SU-DHL-6 (cell line): ENCODE data around the gene PITPNB.
A peak's percentile ranks its signal among the peaks of the same experiment; 100 is the strongest.

Experiments used
- H2AFZ ChIP-seq: fragments of 200-600 bp; sonication (generic); 2 replicates; pipeline ENCODE4 v1.6.1; 2014; ENCODE audit warnings: low read depth, mild to moderate bottlenecking, moderate library complexity, mixed read lengths, antibody characterized with exemption, low read length; ENCODE audit not compliant: severe bottlenecking
- H3F3A ChIP-seq: fragments of 200-600 bp; shearing (Covaris generic); 2 replicates; pipeline ENCODE4 v1.6.0; 2016; ENCODE audit warnings: antibody characterized with exemption, mild to moderate bottlenecking; ENCODE audit not compliant: insufficient read depth
- H3K27ac ChIP-seq: fragments of 200-600 bp; sonication (generic); 2 replicates; pipeline ENCODE4 v1.5.1; 2016; ENCODE audit warnings: low read depth, mild to moderate bottlenecking, low read length, moderate library complexity, mixed read lengths
- H3K27me3 ChIP-seq: fragments of 200-600 bp; sonication (generic), shearing (Covaris generic); 2 replicates; pipeline ENCODE4 v1.6.0; 2014; ENCODE audit warnings: mild to moderate bottlenecking, low read length
- H3K36me3 ChIP-seq: fragments of 200-600 bp; sonication (generic); 2 replicates; pipeline ENCODE4 v1.6.1; 2014; ENCODE audit warnings: mild to moderate bottlenecking, low read length, mixed read lengths
- H3K4me2 ChIP-seq: fragments of 300-600, 200-600 bp; shearing (Covaris generic), sonication (generic); 2 replicates; pipeline ENCODE4 v1.6.0; 2014; ENCODE audit warnings: low read length, low read depth, mild to moderate bottlenecking; ENCODE audit not compliant: poor library complexity, severe bottlenecking
- H3K4me3 ChIP-seq: fragments of 200-600 bp; sonication (generic); 2 replicates; pipeline ENCODE4 v1.5.1; 2014; ENCODE audit warnings: antibody characterized with exemption, low read length, mild to moderate bottlenecking, mixed read lengths; ENCODE audit not compliant: insufficient read depth, poor library complexity, severe bottlenecking
- H3K79me2 ChIP-seq: fragments of 200-600 bp; sonication (generic); 2 replicates; pipeline ENCODE4 v1.6.1; 2014; ENCODE audit warnings: mild to moderate bottlenecking, low read length, moderate library complexity; ENCODE audit not compliant: insufficient read depth
- H3K9ac ChIP-seq: fragments of 200-600 bp; sonication (generic); 2 replicates; pipeline ENCODE4 v1.7.0; 2014; ENCODE audit warnings: mild to moderate bottlenecking, low read length
- H3K9me2 ChIP-seq: fragments of 200-600 bp; sonication (generic); replicated peaks from 2 replicates; pipeline ENCODE4 v1.6.1; 2014; ENCODE audit warnings: low read length; ENCODE audit not compliant: insufficient read depth
- H3K9me3 ChIP-seq: fragments of 200-600 bp; sonication (generic); 2 replicates; pipeline ENCODE4 v1.6.1; 2014; ENCODE audit warnings: low read length, mixed read lengths; ENCODE audit not compliant: insufficient read depth
- H4K20me1 ChIP-seq: fragments of 200-600 bp; sonication (generic); 2 replicates; pipeline ENCODE4 v1.6.1; 2014; ENCODE audit warnings: low read depth, mild to moderate bottlenecking, antibody characterized with exemption, low read length, moderate library complexity, mixed read lengths
- EZH2phosphoT487 ChIP-seq: fragments of 200-600 bp; sonication (generic), shearing (Covaris generic); conservative IDR thresholded peaks from 2 replicates; pipeline ENCODE4 v1.6.1; 2018; ENCODE audit warnings: mild to moderate bottlenecking, antibody characterized with exemption, low read length, moderate library complexity, mixed read lengths
- TF ChIP-seq, protein P1 (sequence below): fragments of 200-600 bp; sonication (generic); IDR thresholded peaks from one replicate; pipeline ENCODE4 v1.5.1; 2017; ENCODE audit warnings: antibody characterized with exemption, mild to moderate bottlenecking, low read length, moderate library complexity; ENCODE audit not compliant: insufficient read depth, poor library complexity, severe bottlenecking

PITPNB gene

DNA sequence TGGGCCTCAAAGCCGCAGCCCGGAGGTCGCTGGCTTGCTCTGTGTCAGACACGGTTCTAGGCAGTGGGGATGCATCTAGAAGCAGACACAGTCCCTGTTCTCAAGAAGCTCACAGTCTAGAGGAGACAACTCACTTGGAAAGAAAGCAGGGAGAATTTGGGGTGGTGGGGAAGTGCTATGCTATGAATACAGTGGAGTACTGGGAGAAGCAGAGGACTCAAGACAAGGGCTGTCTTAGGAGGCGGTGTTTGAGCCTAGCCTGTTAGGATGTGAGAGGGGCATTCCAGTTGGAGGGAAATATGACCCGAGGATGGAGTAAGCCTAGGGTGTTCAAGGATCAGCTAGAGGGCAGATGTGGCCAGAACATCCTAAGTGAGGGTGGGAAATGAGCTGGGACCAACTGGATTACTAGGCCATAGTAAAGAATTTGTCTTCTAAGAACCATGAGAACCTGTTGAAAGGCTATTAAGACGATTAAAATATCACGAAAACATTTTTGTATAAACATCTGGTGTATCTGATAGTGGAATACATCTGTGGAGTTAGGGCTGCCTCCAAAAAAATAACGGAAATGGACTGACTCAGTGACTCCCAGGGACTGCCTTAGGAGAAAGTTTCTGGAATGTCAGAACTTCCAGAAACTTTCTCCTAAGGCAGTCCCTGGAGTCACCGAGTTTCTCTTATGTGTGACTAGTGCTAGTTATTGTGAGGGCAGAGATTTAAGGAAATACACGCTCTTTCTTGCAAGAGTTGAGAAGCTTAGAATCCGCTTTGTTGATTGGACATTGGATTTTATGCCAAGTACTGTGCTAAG, 1.1 kb upstream of the PITPNB start:
- Histone ChIP-seq H3K79me2 (peaks cover 74% of the 10 kb centered on the region), H3F3A (no peaks in the 10 kb centered on the region), H3K9me3 (no peaks in the 10 kb centered on the region), H3K9ac (peak overlapping the region; percentile 65), H3K27ac (peak overlapping the region; percentile 34), H3K4me3 (peak overlapping the region; percentile 53), H2AFZ (peak overlapping the region; percentile 38), H3K9me2 (no peaks in the 10 kb centered on the region), H3K27me3 (no peaks in the 10 kb centered on the region), H3K36me3 (peaks cover 4% of the 10 kb centered on the region; the same call in 1 of the 2 replicates), H3K4me2 (peak overlapping the region; percentile 73), H4K20me1 (peaks cover 31% of the 10 kb centered on the region)
- TF ChIP-seq, protein P1, sequence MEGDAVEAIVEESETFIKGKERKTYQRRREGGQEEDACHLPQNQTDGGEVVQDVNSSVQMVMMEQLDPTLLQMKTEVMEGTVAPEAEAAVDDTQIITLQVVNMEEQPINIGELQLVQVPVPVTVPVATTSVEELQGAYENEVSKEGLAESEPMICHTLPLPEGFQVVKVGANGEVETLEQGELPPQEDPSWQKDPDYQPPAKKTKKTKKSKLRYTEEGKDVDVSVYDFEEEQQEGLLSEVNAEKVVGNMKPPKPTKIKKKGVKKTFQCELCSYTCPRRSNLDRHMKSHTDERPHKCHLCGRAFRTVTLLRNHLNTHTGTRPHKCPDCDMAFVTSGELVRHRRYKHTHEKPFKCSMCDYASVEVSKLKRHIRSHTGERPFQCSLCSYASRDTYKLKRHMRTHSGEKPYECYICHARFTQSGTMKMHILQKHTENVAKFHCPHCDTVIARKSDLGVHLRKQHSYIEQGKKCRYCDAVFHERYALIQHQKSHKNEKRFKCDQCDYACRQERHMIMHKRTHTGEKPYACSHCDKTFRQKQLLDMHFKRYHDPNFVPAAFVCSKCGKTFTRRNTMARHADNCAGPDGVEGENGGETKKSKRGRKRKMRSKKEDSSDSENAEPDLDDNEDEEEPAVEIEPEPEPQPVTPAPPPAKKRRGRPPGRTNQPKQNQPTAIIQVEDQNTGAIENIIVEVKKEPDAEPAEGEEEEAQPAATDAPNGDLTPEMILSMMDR = no peak

DNA sequence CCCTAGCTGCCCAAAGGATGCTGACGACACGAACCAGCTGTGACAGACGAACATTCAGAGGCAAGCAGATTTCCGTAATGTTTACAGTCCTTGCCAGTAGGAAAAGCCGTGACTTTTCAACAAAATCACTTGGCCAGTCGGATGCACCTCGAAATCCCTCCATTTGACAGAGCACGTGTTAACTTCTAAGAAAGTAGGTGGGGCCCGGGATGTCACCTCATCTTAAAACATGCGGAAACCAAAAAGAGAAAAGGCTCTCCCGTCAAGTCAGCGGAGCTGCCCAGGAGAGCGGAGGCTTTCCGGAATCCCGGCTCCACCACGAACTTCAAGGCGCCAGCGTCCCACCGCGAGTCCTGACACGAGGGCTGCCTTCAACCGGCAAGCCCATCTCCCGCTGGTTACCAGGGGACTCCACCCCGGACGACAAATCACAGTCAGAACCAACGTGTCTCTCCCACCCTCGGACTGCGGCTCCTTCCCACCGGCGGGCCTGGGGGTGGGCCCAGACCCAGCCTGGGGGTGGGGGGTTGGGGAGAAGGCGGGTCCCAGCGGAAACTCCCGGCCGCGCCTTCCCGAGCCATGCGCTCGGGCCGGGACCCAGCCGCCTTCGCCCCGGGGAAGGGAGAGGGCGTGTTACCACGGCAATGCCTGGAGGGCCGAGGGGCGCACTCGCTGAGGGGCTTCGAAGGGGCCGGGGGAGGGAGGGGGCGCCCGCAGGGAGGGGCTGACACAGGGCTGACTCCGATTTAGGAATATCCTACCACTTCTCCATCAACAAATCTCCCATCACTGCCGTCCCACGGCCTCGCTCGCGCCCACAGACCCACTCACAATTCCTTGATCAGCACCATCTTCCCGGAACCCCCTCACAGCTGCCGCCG, 475 bp downstream of the PITPNB start:
- Histone ChIP-seq H3K36me3 (peaks cover 3% of the 10 kb centered on the region; the same call in 1 of the 2 replicates), H3K27me3 (no peaks in the 10 kb centered on the region), H3K4me2 (peak overlapping the region; percentile 84), H3K4me3 (peak overlapping the region; percentile 71), H3K9me3 (no peaks in the 10 kb centered on the region), H2AFZ (peak overlapping the region; percentile 20), H4K20me1 (peaks cover 43% of the 10 kb centered on the region), H3K79me2 (peaks cover 88% of the 10 kb centered on the region), H3K27ac (peak overlapping the region; percentile 62), H3K9me2 (no peaks in the 10 kb centered on the region), H3K9ac (peak overlapping the region; percentile 85), H3F3A (0 out of 2 replicates have a peak, but pooled peaks cover 3% of the 10 kb centered on the region)
- TF ChIP-seq, protein P1 = no peak

DNA sequence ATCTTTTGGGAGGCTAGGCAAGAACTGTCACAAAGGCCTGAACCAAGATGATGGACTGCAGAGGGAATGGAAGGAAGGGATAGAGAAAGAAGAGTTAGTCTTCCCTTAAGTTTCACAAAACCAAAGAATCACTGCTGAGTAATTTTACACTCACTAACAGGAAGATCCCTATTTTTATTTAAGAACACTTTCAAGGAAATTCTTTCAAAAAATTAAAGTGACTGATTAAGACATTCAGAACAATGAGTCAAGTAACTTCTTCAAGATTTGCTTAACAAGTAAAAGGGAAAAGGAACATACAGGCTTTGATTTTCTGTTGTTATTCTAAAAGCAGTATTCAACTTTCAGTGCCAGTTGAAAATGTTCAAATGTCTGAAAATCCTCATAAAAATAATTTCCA, 3.1 kb downstream of the PITPNB start:
- Histone ChIP-seq H3K27ac (no peak overlapping the region), H3F3A (0 out of 2 replicates have a peak, but pooled peaks cover 3% of the 10 kb centered on the region), H3K79me2 (peaks cover 93% of the 10 kb centered on the region), H2AFZ (no peak overlapping the region), H3K9ac (no peak overlapping the region), H3K9me3 (no peaks in the 10 kb centered on the region), H4K20me1 (peaks cover 67% of the 10 kb centered on the region), H3K27me3 (no peaks in the 10 kb centered on the region), H3K4me2 (peak overlapping the region; percentile 29), H3K4me3 (no peak overlapping the region), H3K9me2 (no peaks in the 10 kb centered on the region), H3K36me3 (peaks cover 7% of the 10 kb centered on the region; the same call in 1 of the 2 replicates)
- TF ChIP-seq, protein P1 = no peak
- no peak for TF ChIP-seq EZH2phosphoT487
